SK-MEL-5 (cell line): Measurements from ENCODE around the gene G0S2. TPM values are rescaled to one million over a fixed set of nuclear protein-coding genes. Genes with fewer than 3 reads are reported as not detected.

Experiments used
- DNase-seq: peaks from one replicate; pipeline ENCODE4 v3.0.0-alpha.2; 2016; ENCODE audit warnings: low read depth, low spot score
- in situ Hi-C: cut with HindIII; loops from 2 replicates; pipeline ENCODE4 v1.10.0; 2016; ENCODE audit warnings: low sequenced_read_pairs, high pct_unique_total_duplicates, low pct_unique_long_range_greater_than_20kb
- total RNA-seq: library from RNA; depleted of rRNA; stranded (reverse); fragments of >200 nt; shearing (Covaris generic); gene quantifications from 2 replicates; pipeline ENCODE4 v1.2.3, GENCODE V29; 2014

Gene G0S2
- total RNA-seq, 1 experiment from 2014 or later = 0.18 TPM

DNA sequence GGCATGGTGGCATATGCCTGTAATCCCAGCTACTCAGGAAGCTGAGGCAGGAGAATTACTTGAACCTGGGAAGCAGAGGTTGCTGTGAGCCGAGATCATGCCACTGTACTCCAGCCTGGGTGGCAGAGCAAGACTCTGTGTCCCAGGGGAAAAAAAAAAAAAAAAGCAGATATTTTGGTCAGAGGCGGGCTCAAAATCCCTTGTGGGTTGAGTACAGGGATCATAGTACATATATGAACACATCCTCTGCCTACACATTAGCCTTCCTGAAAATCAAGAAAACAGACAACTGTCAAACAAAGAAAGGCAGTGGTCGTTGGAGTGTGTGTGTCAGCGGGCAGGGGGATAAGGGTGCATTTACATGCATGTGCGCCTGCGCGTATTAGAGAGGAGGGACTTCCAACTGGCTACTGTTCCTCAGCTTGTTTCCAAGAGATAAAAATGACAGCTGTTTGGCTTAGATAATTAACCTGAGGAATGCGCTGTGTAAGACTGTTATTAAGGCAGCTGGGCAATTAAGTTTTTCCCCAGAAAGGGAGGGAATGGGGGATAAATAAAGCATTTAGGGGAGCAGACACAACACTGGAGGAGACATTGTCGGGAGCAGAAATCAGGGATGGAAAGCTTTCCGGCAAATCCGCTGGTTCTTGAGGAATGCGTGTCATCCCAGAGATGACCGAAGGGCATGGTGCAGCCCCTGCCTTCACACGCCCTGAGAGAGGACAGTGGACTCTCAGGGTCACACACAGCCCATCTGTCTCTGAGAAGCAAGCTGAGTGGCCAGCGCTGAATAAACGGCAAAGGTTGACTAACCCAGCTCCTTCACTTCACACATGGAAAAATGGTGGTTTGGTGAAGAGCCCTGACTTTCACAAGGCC lies 29.4 kb upstream of the G0S2 start:
- no peak for DNase-seq
- in situ Hi-C loops = no loop called here

DNA sequence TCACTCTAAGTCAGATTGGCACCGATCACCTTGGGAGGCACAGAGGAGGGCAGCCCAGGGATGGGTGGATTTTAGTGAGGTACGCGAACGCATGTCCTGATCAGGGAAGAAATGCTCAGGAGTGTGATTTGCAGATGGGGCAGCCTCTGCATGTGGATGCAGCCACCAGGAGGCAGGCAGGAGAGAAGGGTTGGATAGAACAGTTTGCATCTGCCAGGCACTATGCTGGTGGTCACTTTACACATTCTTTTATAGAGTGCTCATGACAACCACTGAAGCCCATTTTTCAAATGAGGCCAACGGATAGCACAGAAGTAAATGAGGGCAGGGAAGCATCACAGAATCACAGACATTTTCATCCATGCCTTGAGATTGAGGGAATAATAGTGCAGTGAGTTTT lies 28.7 kb upstream of the G0S2 start:
- peak; percentile 16 for DNase-seq
- in situ Hi-C loops = no loop called here

DNA sequence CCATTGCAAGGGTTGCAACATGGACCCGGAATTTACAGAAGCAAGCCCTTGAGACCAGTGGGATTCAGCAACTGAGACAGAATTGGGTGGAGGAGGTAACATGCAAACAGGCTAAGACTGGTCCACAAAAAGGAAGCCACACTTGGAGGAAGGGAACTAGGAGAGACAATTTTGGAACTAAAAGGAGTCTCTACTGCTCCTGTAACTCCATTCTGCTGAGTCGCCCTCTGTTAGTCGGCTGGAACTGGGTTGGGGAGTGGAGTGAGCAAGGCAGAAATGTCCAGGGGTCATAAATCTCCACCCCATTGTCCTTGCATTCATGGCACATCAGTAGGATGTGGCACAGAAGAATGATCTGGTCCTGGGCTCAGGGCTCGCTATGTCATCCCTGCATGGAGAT lies 28.1 kb upstream of the G0S2 start:
- DNase-seq = no peak
- in situ Hi-C loops = no loop called here

DNA sequence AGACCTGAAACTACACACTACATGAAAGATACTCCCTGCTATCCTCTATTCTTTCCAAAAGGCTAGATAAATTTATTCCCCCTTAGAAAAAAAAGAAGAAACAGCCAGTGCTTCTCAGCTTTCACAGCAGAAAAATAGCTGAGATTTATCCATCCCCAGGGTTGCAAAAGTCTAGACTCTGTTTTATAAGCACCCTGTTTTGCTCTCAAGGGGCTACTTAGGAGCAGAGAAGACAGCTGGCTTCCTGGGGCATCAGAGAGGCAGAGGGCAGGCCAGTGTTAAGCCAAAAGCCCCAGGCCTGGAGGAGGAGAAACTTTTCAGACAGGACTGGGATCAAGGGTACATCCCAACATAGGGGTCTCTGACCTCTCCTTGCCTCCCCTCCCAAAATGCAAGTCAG lies 26.9 kb upstream of the G0S2 start:
- DNase-seq = no peak
- in situ Hi-C loops = no loop called here

DNA sequence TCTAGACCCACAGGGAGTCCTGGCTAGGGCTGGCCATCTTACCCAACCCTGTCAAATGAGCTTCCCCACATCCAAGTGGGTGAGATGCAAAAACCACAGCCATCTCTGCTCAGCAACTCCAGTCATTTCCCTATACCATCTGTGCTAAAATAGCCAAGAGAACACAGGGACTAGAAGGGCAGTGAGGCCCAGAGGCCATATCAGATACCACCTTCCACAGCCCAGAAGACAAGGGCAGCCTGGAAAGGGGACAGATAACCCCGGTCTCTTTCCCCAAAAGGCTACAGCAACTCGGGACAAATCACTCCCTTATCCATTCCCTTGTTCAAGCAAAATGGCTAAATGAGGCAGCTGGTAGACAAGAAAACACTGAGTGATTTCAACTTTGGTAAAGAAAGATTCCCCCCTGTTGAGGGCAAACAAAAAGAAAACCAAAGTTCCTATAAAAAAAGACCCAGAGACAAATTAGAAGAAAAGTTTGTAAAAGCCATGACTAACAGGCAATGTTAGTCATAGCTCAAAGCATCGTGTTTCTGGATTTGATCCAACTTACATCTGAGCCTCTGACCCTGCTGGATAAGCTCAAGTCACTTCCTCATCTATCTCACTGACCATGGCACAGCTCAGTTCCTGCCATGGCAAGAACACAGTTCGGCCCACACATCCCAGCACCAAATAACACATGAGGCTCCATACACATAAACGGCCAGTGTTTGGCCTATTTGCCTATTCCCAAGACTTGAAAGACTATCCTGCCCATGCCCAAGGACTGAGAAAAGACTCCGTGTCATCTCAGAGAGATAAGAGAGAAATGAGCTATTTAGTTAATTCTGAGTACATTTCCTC lies 26.1 kb upstream of the G0S2 start:
- DNase-seq = no peak
- in situ Hi-C loops = no loop called here

DNA sequence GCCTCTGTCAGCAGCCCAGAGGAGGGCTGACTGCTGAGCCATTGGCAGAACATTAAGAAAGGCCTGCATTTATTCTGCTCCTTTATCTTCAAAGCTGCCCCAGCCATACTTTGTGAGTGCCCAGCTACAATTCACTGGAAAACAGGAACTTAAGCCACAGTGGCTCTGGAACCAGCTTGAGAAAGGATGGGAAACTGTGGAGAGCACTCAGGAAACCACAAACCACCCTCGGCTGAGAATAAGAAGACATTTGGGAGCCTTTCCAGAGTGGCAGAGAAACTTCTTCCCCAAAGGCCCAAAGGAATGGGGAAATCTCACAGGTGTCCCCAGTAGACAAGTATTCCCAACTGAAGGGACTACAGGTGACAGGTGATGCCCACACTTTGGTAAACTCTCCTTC lies 24.8 kb upstream of the G0S2 start:
- no peak for DNase-seq
- in situ Hi-C loops = no loop called here

DNA sequence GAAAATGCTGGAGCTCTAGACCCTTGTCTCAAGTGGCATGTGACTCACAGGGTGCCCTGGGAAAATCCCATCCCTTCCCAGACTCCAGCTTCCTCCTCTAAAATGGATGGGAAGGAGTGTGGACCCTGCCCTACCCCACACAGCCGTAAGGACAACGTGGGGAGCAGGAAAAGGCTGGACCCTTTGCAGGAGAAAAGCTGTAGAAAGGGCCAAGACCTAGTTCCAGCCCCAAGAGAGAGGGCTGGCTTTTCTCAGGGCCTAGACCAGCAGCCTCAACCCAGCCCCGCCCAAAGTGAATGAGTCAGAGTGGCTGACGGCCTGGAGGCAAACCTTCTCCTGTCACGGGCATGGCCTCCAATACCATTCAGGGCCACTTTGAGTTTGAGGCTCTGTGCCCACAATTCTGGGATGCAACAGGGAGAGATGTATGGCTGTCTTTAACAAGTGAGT lies 24.0 kb upstream of the G0S2 start:
- in situ Hi-C loops = no loop called here
- DNase-seq = peak; percentile 66

DNA sequence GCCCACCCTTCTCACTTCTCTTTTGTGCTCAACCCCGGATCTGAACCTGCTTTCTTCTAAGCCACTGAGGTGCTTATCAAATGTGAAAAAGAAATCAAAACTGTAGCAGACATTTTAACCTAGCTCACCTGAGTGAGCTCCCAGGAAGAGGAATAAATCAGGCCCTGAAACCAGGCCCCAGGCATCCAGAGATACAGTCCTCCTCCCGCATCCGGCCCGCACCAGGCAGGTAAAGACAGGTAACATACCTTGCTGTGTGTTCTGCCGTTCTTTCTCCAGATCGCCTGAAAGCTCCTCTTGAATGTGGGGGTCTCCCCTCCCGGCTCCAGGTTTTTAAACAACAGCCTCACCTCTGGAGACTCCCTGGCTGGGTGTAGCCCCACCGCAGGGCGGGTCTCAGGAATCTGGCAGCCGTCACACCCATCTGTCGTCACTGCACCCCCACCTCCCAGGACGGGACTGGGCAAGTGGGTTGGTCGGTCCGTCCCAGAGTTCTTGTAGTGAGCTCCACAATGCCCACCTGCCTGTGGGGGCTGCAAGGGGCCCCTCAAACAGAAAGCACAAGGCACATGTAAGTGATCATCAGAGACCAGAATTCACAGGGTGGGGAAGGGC lies 23.0 kb upstream of the G0S2 start, which contains the start of gene LAMB3:
Gene LAMB3, minus strand, starts transcription at position 305 of the 615 bp plus-strand sequence. CDS start 1,481 bp downstream, outside the sequence.
- in situ Hi-C loops = no loop called here
- no peak for DNase-seq

DNA sequence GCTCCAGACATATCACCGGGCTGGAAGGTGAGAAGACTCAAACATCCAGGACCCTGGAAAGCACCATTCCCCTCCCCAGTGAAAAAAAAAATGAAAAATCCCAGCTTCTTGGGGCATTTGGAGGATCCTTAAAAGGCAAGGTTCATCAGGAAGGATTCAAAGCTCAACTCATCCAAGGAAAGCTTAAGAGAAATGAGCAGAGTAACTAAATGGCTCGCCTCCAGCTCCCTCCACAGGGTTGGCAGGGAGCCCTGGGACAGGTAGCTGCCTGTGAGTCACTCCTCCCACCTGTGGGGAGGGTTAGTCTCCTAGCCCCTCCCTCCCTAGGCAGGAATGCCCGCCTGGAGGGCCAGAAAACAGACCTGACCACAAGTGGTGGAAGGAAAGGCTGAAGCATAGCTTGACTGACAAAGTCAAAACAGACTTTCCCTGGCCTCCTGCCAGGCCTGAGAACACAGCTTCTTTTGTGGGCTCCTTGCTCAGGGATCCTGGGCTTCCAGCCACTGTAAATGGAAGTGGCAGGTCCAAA lies 22.3 kb upstream of the G0S2 start:
- in situ Hi-C loops = no loop called here
- DNase-seq = peak; percentile 93

DNA sequence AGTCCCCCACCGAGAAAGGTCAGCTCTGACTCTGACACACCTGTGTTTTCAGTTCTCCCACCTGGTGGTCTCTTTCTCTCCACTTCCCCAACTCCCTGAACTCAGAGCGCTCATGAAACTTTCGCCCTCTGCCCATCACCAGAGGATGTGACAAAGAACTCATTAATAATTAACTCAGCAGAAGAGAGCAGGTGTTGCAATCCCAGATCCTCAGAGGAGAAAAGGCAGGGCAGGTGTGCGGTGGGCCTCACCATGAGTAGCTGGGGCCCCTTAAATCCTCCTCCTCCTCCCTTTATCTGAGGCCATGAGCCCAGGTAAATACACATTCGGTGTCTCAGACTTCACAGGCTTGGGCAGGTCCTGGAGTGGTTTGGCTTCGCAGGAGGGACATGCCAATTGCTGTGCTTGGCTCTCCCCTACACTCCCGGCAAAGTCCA lies 21.3 kb upstream of the G0S2 start:
- no peak for DNase-seq
- in situ Hi-C loops = no loop called here

DNA sequence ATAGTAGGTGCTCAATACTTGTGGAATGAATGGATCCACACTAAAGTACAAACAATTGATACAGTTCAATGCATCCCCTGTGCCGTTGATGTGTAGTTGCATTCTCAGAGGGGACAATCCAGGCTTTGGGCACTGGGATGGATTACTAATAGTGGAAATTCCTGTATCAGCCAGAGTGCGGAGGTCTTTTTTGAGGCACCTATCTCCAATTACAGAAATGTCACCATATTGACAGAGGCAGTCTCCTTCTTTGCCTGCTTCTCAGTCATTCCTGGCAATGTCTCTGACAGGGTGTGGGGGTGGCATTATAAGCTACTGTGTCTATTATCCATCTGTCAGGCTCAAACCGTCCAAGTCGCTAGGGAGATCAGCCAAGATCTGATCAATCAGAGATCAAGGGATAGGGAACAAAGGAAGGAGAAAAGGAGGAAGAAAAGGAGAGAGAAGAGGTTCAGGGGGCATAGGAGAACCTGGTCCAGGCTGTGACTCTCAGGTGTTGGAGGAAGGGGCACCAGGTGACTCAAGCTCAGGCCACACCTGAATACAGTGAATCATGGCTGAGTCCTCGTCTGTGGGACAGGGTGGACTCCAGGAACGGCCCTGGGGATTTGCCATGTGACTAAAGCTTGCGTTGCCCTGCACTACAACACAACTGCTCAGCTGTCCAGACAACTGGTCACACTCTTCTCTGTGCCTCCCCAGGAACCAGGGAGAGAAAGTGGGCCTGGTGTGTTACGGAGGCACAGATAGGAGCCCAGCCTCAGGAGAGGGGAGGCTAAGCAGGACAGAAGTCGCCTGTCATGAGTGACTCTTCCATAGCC lies 19.6 kb upstream of the G0S2 start:
- in situ Hi-C loops = no loop called here
- no peak for DNase-seq

DNA sequence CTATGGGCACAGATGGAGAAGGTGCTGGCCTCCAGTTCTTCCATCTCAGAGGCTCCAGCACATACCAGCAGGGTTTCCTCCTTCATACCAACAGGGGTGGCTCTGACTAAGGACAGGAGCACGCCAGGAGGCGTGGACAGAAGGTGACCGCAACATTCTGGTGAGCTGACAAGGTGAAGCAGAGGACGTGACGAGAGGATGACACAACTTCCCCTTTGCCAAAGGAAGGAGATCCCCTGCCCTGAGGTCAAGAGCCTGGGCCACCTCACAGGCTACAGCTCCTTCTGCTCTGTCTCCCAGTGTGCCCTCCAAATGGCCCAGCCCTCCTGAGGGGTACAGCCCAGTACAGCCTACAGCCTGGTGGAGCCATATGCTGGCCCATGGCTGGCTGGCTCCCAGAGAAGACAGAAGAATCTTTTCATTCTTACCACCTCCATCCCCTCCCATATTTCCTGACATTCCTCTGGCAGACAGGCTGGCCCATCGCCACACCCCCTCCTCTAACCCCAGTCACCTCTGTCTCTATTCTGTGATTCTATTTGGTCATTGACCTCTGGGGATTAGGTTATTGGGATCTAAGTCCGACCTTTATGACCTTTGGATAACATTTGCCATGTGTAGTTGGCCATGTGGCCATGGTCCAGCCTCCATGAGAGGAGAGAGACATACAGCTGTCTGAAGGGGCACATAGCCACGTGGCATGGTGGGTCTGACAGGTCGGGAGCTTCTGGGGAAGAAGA lies 17.9 kb upstream of the G0S2 start:
- in situ Hi-C loops = no loop called here
- DNase-seq = no peak

DNA sequence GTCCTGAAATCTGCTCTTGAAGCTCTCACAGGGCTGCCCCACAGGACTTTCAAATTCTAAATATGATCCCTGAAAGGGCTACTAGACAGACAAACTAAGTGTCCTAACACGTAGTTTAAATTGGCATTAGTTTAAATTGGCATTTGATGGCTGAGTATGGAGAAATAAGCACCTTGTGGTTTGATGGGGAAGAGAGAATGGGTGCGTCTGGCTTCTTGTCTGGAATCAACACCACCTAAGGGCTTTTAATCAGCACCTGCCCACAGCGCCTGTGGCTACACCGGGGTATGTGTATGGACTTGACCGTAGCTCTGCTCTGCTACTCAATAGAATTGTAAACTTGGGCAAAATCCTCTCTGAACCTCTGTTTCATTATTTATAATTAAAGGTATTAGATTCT lies 17.3 kb upstream of the G0S2 start:
- in situ Hi-C loops = no loop called here
- DNase-seq = no peak

DNA sequence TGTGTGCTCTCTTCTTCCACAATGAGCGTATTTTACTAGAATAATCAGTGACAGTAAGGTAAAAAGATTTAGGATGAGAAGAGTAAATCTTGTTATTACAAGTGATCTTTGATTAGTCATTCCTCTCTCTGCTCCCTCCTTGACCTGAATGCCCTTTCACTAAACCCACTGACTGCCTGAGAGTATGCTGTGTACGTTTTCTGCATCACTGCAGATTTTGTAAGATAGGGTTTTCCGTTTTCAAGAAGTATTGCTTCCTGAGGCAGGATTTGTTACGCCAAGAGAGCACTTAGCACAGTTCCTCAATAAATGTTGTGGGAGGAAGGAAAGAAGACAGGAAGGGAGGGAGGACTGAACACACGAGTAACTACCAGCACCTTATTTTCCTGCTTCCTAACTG lies 15.3 kb upstream of the G0S2 start:
- in situ Hi-C loops = no loop called here
- no peak for DNase-seq

DNA sequence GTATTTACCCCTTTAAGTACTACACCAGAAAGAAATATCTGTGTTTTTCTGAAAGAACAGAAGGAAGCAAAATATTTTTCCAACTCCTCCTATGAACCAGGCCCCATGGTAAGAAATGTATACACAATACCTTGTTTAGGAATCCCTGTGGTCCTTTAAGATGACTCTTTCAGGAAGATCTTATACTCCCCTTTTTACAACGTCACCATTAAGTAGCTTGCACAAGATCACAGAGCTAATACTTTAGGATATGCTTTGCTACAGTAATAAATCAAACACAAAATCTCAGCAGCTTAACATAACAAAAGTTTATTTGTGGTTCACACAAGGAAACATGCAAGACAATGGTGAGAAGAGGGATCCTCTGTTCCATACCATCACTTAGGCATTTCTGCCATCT lies 14.1 kb upstream of the G0S2 start:
- in situ Hi-C loops = no loop called here

DNA sequence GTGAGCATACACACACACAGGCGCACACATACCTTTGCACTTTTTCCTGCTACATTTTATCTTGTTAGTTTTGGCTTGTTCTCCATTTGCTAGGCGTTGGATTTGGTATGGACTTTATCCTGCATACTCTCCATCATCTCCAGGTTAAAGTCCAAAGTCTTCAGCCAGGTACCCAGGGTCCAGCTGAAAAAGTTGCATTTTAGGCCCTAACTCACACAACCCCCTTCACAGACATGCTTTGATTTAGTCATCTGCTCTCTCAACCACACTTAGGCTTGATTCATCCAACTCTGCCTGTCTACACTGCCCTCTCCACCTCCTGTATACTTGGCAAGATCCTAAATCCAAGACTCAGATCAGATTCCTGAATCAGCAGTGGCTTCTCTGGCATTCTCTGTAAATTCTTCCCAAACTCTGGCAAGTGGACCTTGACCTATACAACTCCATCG lies 12.3 kb upstream of the G0S2 start:
- DNase-seq = no peak

More for the DNA sequence above, 14.1 kb upstream of the G0S2 start:
- DNase-seq = no peak

More for the DNA sequence above, 12.3 kb upstream of the G0S2 start:
- in situ Hi-C loops = no loop called here
